GM12878 (cell line): ENCODE results near the gene SSTR4. TPM values are rescaled to one million over a fixed set of nuclear protein-coding genes. Genes with fewer than 3 reads are reported as not detected.

ENCODE experiments used
- BCLAF1 ChIP-seq: fragments of 450-650 bp; IDR thresholded peaks from 2 replicates; pipeline ENCODE4 v1.6.1; 2017; ENCODE audit warnings: antibody characterized with exemption, mild to moderate bottlenecking, moderate library complexity
- CBX3 ChIP-seq: fragments of 200-600 bp; sonication (generic); IDR thresholded peaks from 2 replicates; pipeline ENCODE4 v1.6.1; 2016; ENCODE audit warnings: low read depth, borderline replicate concordance
- CHD4 ChIP-seq: fragments of 200-600 bp; sonication (generic); IDR thresholded peaks from 2 replicates; pipeline ENCODE4 v1.6.1; 2016; ENCODE audit warnings: mild to moderate bottlenecking
- GATAD2B ChIP-seq: fragments of 450-650 bp; conservative IDR thresholded peaks from 2 replicates; pipeline ENCODE4 v1.6.1; 2017; ENCODE audit warnings: low read depth, mild to moderate bottlenecking, moderate library complexity
- HCFC1 ChIP-seq: fragments of 150-350 bp; IDR thresholded peaks from 2 replicates; pipeline ENCODE4 v1.6.1; 2014; ENCODE audit warnings: low read length
- IRF3 ChIP-seq: fragments of 450-650 bp; IDR thresholded peaks from 2 replicates; pipeline ENCODE4 v1.6.1; 2014; ENCODE audit warnings: mild to moderate bottlenecking
- KLF5 ChIP-seq: fragments of 450-650 bp; IDR thresholded peaks from 2 replicates; pipeline ENCODE4 v1.6.1; 2014; ENCODE audit warnings: mild to moderate bottlenecking; ENCODE audit not compliant: partially characterized antibody
- YBX1 ChIP-seq: fragments of 450-650 bp; IDR thresholded peaks from 2 replicates; pipeline ENCODE4 v1.6.1; 2016; ENCODE audit warnings: antibody characterized with exemption
- polyA plus RNA-seq, 11 experiments: library from polyadenylated mRNA; depleted of rRNA in 4 of 11; unstranded in 6 of 11; stranded (reverse) in 5 of 11; fragments of >200 nt; fragmentation: Nextera tagmentation in 4 of 11; fragmentation: Illumina TruSeq in 1 of 11; extraction: Ambion mirVana in 4 of 11; extraction: Trizol in 1 of 11; gene quantifications; 1 replicate in 1 of 11; 2 replicates in 10 of 11; pipeline versions ENCODE4 v1.2.1 to v1.2.3, GENCODE V29; 2011 to 2016; ENCODE audit warnings: inconsistent platforms in 2 of 11, missing spikeins in 2 of 11, low read depth in 1 of 11
- total RNA-seq, 4 experiments: library from RNA; depleted of rRNA in 3 of 4; stranded (reverse); fragments of >200 nt in 3 of 4; fragmentation: Illumina TruSeq in 1 of 4; extraction: Trizol in 1 of 4; gene quantifications; 2 replicates each; pipeline versions ENCODE4 v1.2.1 to v1.2.3, GENCODE V29; 2013 to 2021
- TF ChIP-seq, protein P1 (sequence below): IDR thresholded peaks from 2 replicates; pipeline ENCODE4 v1.6.1; 2011; ENCODE audit warnings: low read depth, low read length, improper control_type of control experiment, borderline replicate concordance

The SSTR4 gene
- total and polyA plus RNA-seq, 10 of the 15 experiments (the other 5 are each of a cell fraction or from before 2014, with no cell fraction given): not detected

DNA sequence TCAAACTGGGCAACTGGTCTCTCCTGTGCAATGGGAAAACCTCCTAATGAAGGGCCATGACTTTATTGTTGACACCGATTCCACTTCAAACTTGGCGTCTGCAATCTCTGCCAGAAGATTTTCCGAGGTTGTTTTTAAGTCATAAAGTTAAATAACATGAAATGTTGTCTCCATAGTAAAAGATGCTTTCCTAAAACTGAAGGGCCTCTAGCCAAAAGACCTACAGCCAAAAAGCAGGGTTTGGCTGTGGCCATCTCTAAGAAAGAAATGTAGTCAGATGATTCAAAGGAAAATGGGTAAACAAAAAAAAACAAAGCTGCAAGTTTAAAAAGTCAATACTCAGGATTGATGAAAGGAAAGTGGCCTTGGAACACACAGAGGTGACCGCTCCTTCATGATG is 36.9 kb downstream of the SSTR4 start (continued):
- TF ChIP-seq, protein P1, sequence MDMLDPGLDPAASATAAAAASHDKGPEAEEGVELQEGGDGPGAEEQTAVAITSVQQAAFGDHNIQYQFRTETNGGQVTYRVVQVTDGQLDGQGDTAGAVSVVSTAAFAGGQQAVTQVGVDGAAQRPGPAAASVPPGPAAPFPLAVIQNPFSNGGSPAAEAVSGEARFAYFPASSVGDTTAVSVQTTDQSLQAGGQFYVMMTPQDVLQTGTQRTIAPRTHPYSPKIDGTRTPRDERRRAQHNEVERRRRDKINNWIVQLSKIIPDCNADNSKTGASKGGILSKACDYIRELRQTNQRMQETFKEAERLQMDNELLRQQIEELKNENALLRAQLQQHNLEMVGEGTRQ: no peak
- TF ChIP-seq HCFC1: no peak
- no peak for TF ChIP-seq KLF5
- TF ChIP-seq BCLAF1: no peak
- no peak for TF ChIP-seq GATAD2B
- TF ChIP-seq CBX3: no peak
- no peak for TF ChIP-seq IRF3
- no peak for TF ChIP-seq CHD4
- TF ChIP-seq YBX1: no peak
